ENCODE results near the gene NLRX1. TPM values are rescaled to one million over a fixed set of nuclear protein-coding genes. Genes with fewer than 3 reads are reported as not detected.
A peak's percentile ranks its signal among the peaks of the same experiment; 100 is the strongest.
"Not testable (repeated sequence)": the region's sequence is repeated elsewhere in the genome, so short reads cannot be mapped to it uniquely, and the experiment has no call there.

The NLRX1 gene
- polyA plus RNA-seq, 1 donor = 10.0 TPM

- DNase-seq = not testable (repeated sequence)
These were observed 15.9 kb downstream of the NLRX1 start for GRCh38 chr11:119184399-119184798.

- no peak for DNase-seq
These were observed 17.6 kb downstream of the NLRX1 start for GRCh38 chr11:119185981-119186634.

- DNase-seq = no peak
These were observed 18.8 kb downstream of the NLRX1 start for GRCh38 chr11:119187123-119187892.

- no peak for DNase-seq
These were observed 19.5 kb downstream of the NLRX1 start for GRCh38 chr11:119188067-119188466.

- no peak for DNase-seq
These were observed 20.4 kb downstream of the NLRX1 start for GRCh38 chr11:119188887-119189286.

GRCh38 chr11:119189393-119189792, 20.9 kb downstream of the NLRX1 start:
- no peak for DNase-seq

- DNase-seq = no peak
These were observed 22.0 kb downstream of the NLRX1 start for GRCh38 chr11:119190531-119190930.

GRCh38 chr11:119191265-119191664, 22.7 kb downstream of the NLRX1 start:
- not testable (repeated sequence) for DNase-seq

- no peak for DNase-seq
These were observed 23.6 kb downstream of the NLRX1 start for GRCh38 chr11:119192111-119192510.

- DNase-seq = no peak
These were observed 24.5 kb downstream of the NLRX1 start for GRCh38 chr11:119193001-119193400.

- DNase-seq = no peak
These were observed 25.1 kb downstream of the NLRX1 start for GRCh38 chr11:119193626-119194025.

- DNase-seq = no peak
These were observed 26.4 kb downstream of the NLRX1 start for GRCh38 chr11:119194811-119195440.

- no peak for DNase-seq
These were observed 27.2 kb downstream of the NLRX1 start for GRCh38 chr11:119195680-119196079.

GRCh38 chr11:119196833-119197483, 28.4 kb downstream of the NLRX1 start:
- DNase-seq = peak; percentile 89

GRCh38 chr11:119198925-119199324, 30.4 kb downstream of the NLRX1 start:
- DNase-seq = no peak

GRCh38 chr11:119201236-119201635, 32.7 kb downstream of the NLRX1 start:
- not testable (repeated sequence) for DNase-seq

- DNase-seq = no peak
These were observed 34.0 kb downstream of the NLRX1 start for GRCh38 chr11:119202554-119202953.

GRCh38 chr11:119204066-119204465, 35.5 kb downstream of the NLRX1 start:
- no peak for DNase-seq

GRCh38 chr11:119205080-119205479, 36.6 kb downstream of the NLRX1 start:
- no peak for DNase-seq

- DNase-seq = peak; percentile 93
These were observed 37.3 kb downstream of the NLRX1 start, which contains the start of gene CBL for GRCh38 chr11:119205574-119206510. CBL (plus strand) TSS chr11:119206339; CDS start chr11:119206418, 79 bp downstream.

All from left kidney (tissue), 2 donors.